Loucy (cell line): Measurements from ENCODE around the gene TMEM156.

Source experiments
- H2AFZ ChIP-seq: fragments of 200-600 bp; sonication (generic); 2 replicates; pipeline ENCODE4 v1.6.0; 2016; ENCODE audit warnings: antibody characterized with exemption, mild to moderate bottlenecking, low read length, moderate library complexity
- H3F3A ChIP-seq: fragments of 200-600 bp; 2 replicates; pipeline ENCODE4 v1.6.0; 2016; ENCODE audit warnings: antibody characterized with exemption, low read depth, mild to moderate bottlenecking
- H3K27me3 ChIP-seq: fragments of 200-600 bp; sonication (generic); 2 replicates; pipeline ENCODE4 v1.6.1; 2014; ENCODE audit warnings: low read length, mild to moderate bottlenecking; ENCODE audit not compliant: insufficient read depth, poor library complexity, severe bottlenecking
- H3K36me3 ChIP-seq: fragments of 200-600 bp; sonication (generic); 2 replicates; pipeline ENCODE4 v1.6.1; 2016; ENCODE audit warnings: low read length; ENCODE audit not compliant: insufficient read depth
- H3K4me1 ChIP-seq: fragments of 200-600 bp; sonication (generic); 2 replicates; pipeline ENCODE4 v1.5.1; 2014; ENCODE audit warnings: low read length, mild to moderate bottlenecking; ENCODE audit not compliant: insufficient read depth, poor library complexity, severe bottlenecking
- H3K4me2 ChIP-seq: fragments of 200-600 bp; sonication (generic); 2 replicates; pipeline ENCODE4 v1.6.0; 2014; ENCODE audit warnings: antibody characterized with exemption, low read length, low read depth, mild to moderate bottlenecking; ENCODE audit not compliant: poor library complexity, severe bottlenecking
- H3K4me3 ChIP-seq: fragments of 200-600 bp; sonication (generic); 2 replicates; pipeline ENCODE4 v1.5.1; 2014; ENCODE audit warnings: low read length, mild to moderate bottlenecking, mixed read lengths; ENCODE audit not compliant: poor library complexity, severe bottlenecking
- H3K79me2 ChIP-seq: fragments of 200-600 bp; sonication (generic); 2 replicates; pipeline ENCODE4 v1.6.1; 2014; ENCODE audit warnings: low read length; ENCODE audit not compliant: insufficient read depth
- H3K9ac ChIP-seq: fragments of 200-600 bp; sonication (generic); 2 replicates; pipeline ENCODE4 v1.6.0; 2014; ENCODE audit warnings: mild to moderate bottlenecking, low read depth, low read length, moderate library complexity; ENCODE audit not compliant: poor library complexity, severe bottlenecking
- H3K9me2 ChIP-seq: fragments of 200-600 bp; sonication (generic); replicated peaks from 2 replicates; pipeline ENCODE4 v1.6.1; 2016; ENCODE audit warnings: low read depth, low read length, mixed read lengths
- H3K9me3 ChIP-seq: fragments of 200-600 bp; sonication (generic); 2 replicates; pipeline ENCODE4 v1.6.1; 2014; ENCODE audit warnings: mild to moderate bottlenecking, antibody characterized with exemption, low read length, low read depth; ENCODE audit not compliant: insufficient read depth
- H4K20me1 ChIP-seq: fragments of 200-600 bp; sonication (generic); 2 replicates; pipeline ENCODE4 v1.6.0; 2014; ENCODE audit warnings: antibody characterized with exemption, low read length, mild to moderate bottlenecking; ENCODE audit not compliant: insufficient read depth, poor library complexity, severe bottlenecking
- EZH2phosphoT487 ChIP-seq: fragments of 200-600 bp; IDR thresholded peaks from 2 replicates; pipeline ENCODE4 v1.6.1; 2018; ENCODE audit warnings: antibody characterized with exemption, mild to moderate bottlenecking, moderate library complexity, borderline replicate concordance
- TF ChIP-seq, protein P1 (sequence below): fragments of 200-600 bp; sonication (generic); conservative IDR thresholded peaks from 2 replicates; pipeline ENCODE4 v1.5.1; 2014; ENCODE audit warnings: mild to moderate bottlenecking, antibody characterized with exemption, low read length

TMEM156 gene

DNA sequence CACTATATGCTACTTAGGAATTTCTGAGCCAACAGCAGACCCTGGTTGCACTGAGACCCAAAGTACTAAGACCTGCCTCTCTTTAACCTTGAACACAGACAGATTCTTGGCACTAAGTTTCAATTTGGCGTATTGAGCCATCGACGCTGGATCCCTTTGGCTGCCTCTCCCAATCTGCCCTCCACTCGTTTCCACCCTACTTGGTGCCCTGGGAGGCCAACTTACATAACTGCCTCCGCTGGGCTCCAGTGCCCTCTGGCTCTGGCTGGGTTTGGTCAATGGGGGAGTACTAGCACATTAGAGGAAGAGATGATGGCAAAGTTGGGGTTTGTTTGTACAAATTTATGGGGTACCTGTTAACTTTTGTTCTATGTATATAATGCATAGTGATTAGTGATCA is 63.5 kb downstream of the TMEM156 start:
- Histone ChIP-seq H2AFZ (no peak overlapping the region), H3K27me3 (no peaks in the 10 kb centered on the region), H3K4me3 (no peak overlapping the region), H4K20me1 (no peaks in the 10 kb centered on the region), H3K4me1 (peaks cover 17% of the 10 kb centered on the region), H3K9ac (no peak overlapping the region), H3K79me2 (no peaks in the 10 kb centered on the region), H3K9me2 (no peaks in the 10 kb centered on the region), H3K4me2 (no peak overlapping the region), H3K9me3 (no peaks in the 10 kb centered on the region), H3F3A (no peaks in the 10 kb centered on the region), H3K36me3 (no peaks in the 10 kb centered on the region)
- TF ChIP-seq EZH2phosphoT487 = no peak
- TF ChIP-seq, protein P1, sequence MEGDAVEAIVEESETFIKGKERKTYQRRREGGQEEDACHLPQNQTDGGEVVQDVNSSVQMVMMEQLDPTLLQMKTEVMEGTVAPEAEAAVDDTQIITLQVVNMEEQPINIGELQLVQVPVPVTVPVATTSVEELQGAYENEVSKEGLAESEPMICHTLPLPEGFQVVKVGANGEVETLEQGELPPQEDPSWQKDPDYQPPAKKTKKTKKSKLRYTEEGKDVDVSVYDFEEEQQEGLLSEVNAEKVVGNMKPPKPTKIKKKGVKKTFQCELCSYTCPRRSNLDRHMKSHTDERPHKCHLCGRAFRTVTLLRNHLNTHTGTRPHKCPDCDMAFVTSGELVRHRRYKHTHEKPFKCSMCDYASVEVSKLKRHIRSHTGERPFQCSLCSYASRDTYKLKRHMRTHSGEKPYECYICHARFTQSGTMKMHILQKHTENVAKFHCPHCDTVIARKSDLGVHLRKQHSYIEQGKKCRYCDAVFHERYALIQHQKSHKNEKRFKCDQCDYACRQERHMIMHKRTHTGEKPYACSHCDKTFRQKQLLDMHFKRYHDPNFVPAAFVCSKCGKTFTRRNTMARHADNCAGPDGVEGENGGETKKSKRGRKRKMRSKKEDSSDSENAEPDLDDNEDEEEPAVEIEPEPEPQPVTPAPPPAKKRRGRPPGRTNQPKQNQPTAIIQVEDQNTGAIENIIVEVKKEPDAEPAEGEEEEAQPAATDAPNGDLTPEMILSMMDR = no peak

- Histone ChIP-seq H3K9me2 (no peaks in the 10 kb centered on the region), H3K9ac (no peak overlapping the region), H3K4me1 (peaks cover 17% of the 10 kb centered on the region), H4K20me1 (no peaks in the 10 kb centered on the region), H3F3A (no peaks in the 10 kb centered on the region), H2AFZ (no peak overlapping the region), H3K27me3 (no peaks in the 10 kb centered on the region), H3K36me3 (no peaks in the 10 kb centered on the region), H3K4me3 (no peak overlapping the region), H3K9me3 (no peaks in the 10 kb centered on the region), H3K79me2 (no peaks in the 10 kb centered on the region), H3K4me2 (no peak overlapping the region)
- TF ChIP-seq EZH2phosphoT487 = no peak
- TF ChIP-seq, protein P1 = no peak
Measured at GRCh38 chr4:38967260-38968095, 64.7 kb downstream of the TMEM156 start.

GRCh38 chr4:38965866-38966265 is 66.3 kb downstream of the TMEM156 start:
- H3K36me3 ChIP-seq = no peaks in the 10 kb centered on the region
- H3K9me3 ChIP-seq = no peaks in the 10 kb centered on the region
- no peak overlapping the region for H3K4me3 ChIP-seq
- H3K9ac ChIP-seq = no peak overlapping the region
- no peaks in the 10 kb centered on the region for H3K9me2 ChIP-seq
- H3F3A ChIP-seq = no peaks in the 10 kb centered on the region
- no peaks in the 10 kb centered on the region for H4K20me1 ChIP-seq
- H3K27me3 ChIP-seq = no peaks in the 10 kb centered on the region
- peak overlapping the region; percentile 9; the same call in 1 of the 2 replicates for H2AFZ ChIP-seq
- TF ChIP-seq, protein P1 = no peak
- no peak for TF ChIP-seq EZH2phosphoT487
- H3K4me1 ChIP-seq = peaks cover 17% of the 10 kb centered on the region
- peak overlapping the region; percentile 50 for H3K4me2 ChIP-seq
- no peaks in the 10 kb centered on the region for H3K79me2 ChIP-seq
